SK-N-SH (cell line): ENCODE data around the gene ZNF775. TPM values are rescaled to one million over a fixed set of nuclear protein-coding genes. Genes with fewer than 3 reads are reported as not detected.

Experiments
- CTCF ChIA-PET: fragments of 300-600, 350-600 bp; formaldehyde crosslinking; extraction: SDS; loops from one replicate; lab custom pipeline; 2021; lab: Yijun Ruan, JAX
- POLR2A ChIA-PET: fragments of 350-600 bp; sonication (Branson Sonifier 250); formaldehyde crosslinking; extraction: SDS; loops from one replicate; lab custom pipeline; 2020; ENCODE audit warnings: antibody characterized with exemption, inconsistent platforms; lab: Yijun Ruan, JAX
- DNase-seq: peaks from one replicate; pipeline ENCODE4 v3.0.0; 2012
- H2AFZ ChIP-seq: fragments of 200-600 bp; sonication (generic); 2 replicates; pipeline ENCODE4 v1.8.1; 2016; ENCODE audit warnings: antibody characterized with exemption, mild to moderate bottlenecking, low read depth
- H3F3A ChIP-seq: fragments of 200-600 bp; sonication (generic); replicated peaks from 2 replicates; pipeline ENCODE3; 2016; ENCODE audit warnings: antibody characterized with exemption, mild to moderate bottlenecking; ENCODE audit not compliant: insufficient read depth
- H3K27ac ChIP-seq, 2 experiments: fragments of 200-500 bp in 1 of 2; fragments of 200-600 bp in 1 of 2; sonication (Bioruptor generic) in 1 of 2; sonication (generic), shearing (Covaris generic) in 1 of 2; 2 replicates each; pipeline versions ENCODE4 v1.5.1 to v1.6.1; 2014 to 2016; ENCODE audit warnings: low read depth in 2 of 2, inconsistent platforms in 1 of 2, low read length in 1 of 2, mild to moderate bottlenecking in 1 of 2, mixed read lengths in 1 of 2
- H3K27me3 ChIP-seq: fragments of 200-600 bp; sonication (generic), shearing (Covaris generic); 2 replicates; pipeline ENCODE4 v1.6.1; 2016; ENCODE audit warnings: mixed run types; ENCODE audit not compliant: insufficient read depth
- H3K36me3 ChIP-seq, 2 experiments: fragments of 200-500 bp in 1 of 2; fragments of 200-600 bp in 1 of 2; sonication (Bioruptor generic) in 1 of 2; sonication (generic) in 1 of 2; replicated peaks in 1 of 2; 2 replicates each; pipeline versions ENCODE3 to v1.5.1; 2014 to 2016; ENCODE audit warnings: low read length in 1 of 2, mild to moderate bottlenecking in 1 of 2; ENCODE audit not compliant: insufficient read depth in 2 of 2, control insufficient read depth in 1 of 2
- H3K4me1 ChIP-seq, 2 experiments: fragments of 200-500 bp in 1 of 2; fragments of 200-600 bp in 1 of 2; sonication (Bioruptor generic) in 1 of 2; sonication (generic), shearing (Covaris generic) in 1 of 2; 2 replicates each; pipeline versions ENCODE4 v1.5.1 to v1.6.1; 2014 to 2016; ENCODE audit warnings: low read depth in 1 of 2, low read length in 1 of 2, mixed run types in 1 of 2; ENCODE audit not compliant: insufficient read depth in 2 of 2, control insufficient read depth in 1 of 2
- H3K4me2 ChIP-seq: fragments of 200-600 bp; sonication (generic), shearing (Covaris generic); 2 replicates; pipeline ENCODE4 v1.6.1; 2017; ENCODE audit warnings: mixed run types
- H3K4me3 ChIP-seq, 2 experiments: fragments of 200-500 bp in 1 of 2; fragments of 200-600 bp in 1 of 2; sonication (Bioruptor generic) in 1 of 2; sonication (generic), shearing (Covaris generic) in 1 of 2; 2 replicates each; pipeline versions ENCODE4 v1.5.1 to v1.8.1; 2014 to 2016; ENCODE audit warnings: low read depth in 2 of 2, inconsistent platforms in 1 of 2, low read length in 1 of 2, mild to moderate bottlenecking in 1 of 2, mixed read lengths in 1 of 2, moderate library complexity in 1 of 2
- H3K79me2 ChIP-seq: fragments of 200-600 bp; sonication (generic); 2 replicates; pipeline ENCODE4 v1.8.1; 2017; ENCODE audit warnings: mild to moderate bottlenecking; ENCODE audit not compliant: insufficient read depth
- H3K9ac ChIP-seq: fragments of 200-600 bp; sonication (generic); 2 replicates; pipeline ENCODE4 v1.6.1; 2017; ENCODE audit warnings: mixed run types
- H3K9me2 ChIP-seq: fragments of 200-600 bp; sonication (generic); 2 replicates; pipeline ENCODE4 v1.6.1; 2017; ENCODE audit warnings: mixed run types
- H3K9me3 ChIP-seq: fragments of 200-600 bp; sonication (generic); 2 replicates; pipeline ENCODE4 v1.6.1; 2017; ENCODE audit warnings: mixed run types, mild to moderate bottlenecking, moderate library complexity
- H4K20me1 ChIP-seq: fragments of 200-600 bp; sonication (generic); 2 replicates; pipeline ENCODE4 v1.6.1; 2017; ENCODE audit warnings: mild to moderate bottlenecking, mixed run types; ENCODE audit not compliant: insufficient read depth
- FOSL2 ChIP-seq: IDR thresholded peaks from 2 replicates; pipeline ENCODE4 v1.4.0; 2012; ENCODE audit warnings: low read depth, mild to moderate bottlenecking, moderate library complexity, borderline replicate concordance
- FOXM1 ChIP-seq: IDR thresholded peaks from 2 replicates; pipeline ENCODE4 v1.4.0; 2012; ENCODE audit warnings: low read depth, mild to moderate bottlenecking
- GABPA ChIP-seq: IDR thresholded peaks from 2 replicates; pipeline ENCODE4 v1.4.0; 2012; ENCODE audit warnings: low read depth, mild to moderate bottlenecking
- RFX5 ChIP-seq: IDR thresholded peaks from 2 replicates; pipeline ENCODE4 v1.6.1; 2012; ENCODE audit warnings: mild to moderate bottlenecking, improper control_type of control experiment, low read length
- SMC3 ChIP-seq: IDR thresholded peaks from 2 replicates; pipeline ENCODE4 v1.6.1; 2012; ENCODE audit warnings: low read depth, low read length, improper control_type of control experiment
- TEAD4 ChIP-seq: IDR thresholded peaks from 2 replicates; pipeline ENCODE4 v1.4.0; 2012; ENCODE audit warnings: mild to moderate bottlenecking, borderline replicate concordance; ENCODE audit not compliant: insufficient read depth
- WGBS: methylation state at CpG from one replicate; pipeline ENCODE4 v1.1.6; 2017; ENCODE audit warnings: low lambda C conversion rate; 5-methylcytosine and 5-hydroxymethylcytosine counted together
- polyA plus RNA-seq, 3 experiments: library from polyadenylated mRNA; depleted of rRNA; stranded (reverse); fragments of >200 nt; gene quantifications; 2 replicates each; pipeline ENCODE4 v1.2.3, GENCODE V29; 2012
- TF ChIP-seq, protein P1 (sequence below): fragments of 150-350 bp; IDR thresholded peaks from 2 replicates; pipeline ENCODE4 v1.6.1; 2017; ENCODE audit warnings: antibody characterized with exemption, low read length, low read depth, borderline replicate concordance
- TF ChIP-seq, protein P2 (sequence below): IDR thresholded peaks from 2 replicates; pipeline ENCODE4; 2012
- TF ChIP-seq, protein P3 (sequence below): fragments of 150-350 bp; IDR thresholded peaks from 2 replicates; pipeline ENCODE4 v1.6.1; 2016; ENCODE audit warnings: mild to moderate bottlenecking, low read depth, low read length

The ZNF775 gene
- polyA plus RNA-seq, 1 of the 3 experiments (the other 2 are of a cell fraction), result 5.0 TPM

DNA sequence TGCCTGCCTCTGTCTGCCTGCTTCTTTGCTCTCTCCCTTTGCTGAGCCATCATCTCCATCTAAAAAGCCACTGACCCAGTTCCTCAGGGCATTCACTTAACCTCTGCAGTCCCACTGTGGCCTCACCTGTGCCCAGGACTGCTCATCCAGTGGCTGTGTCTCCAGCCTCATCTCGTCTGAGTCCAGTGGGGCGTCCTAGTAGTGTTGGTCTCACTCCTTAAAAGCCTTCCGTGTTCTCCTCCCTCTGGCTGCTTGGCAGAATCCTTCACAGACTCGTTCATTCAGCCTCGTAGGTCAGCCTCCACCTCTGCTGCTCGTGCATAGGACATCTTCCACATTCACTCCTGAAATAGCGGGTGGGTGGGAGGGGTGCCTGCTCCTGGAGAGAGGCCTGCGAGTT, 45.0 kb upstream of the ZNF775 start:
- Histone ChIP-seq H3K36me3 (no peaks in the 10 kb centered on the region), H3K9me2 (no peaks in the 10 kb centered on the region), H3K27me3 (no peaks in the 10 kb centered on the region), H3F3A (no peaks in the 10 kb centered on the region), H4K20me1 (no peaks in the 10 kb centered on the region), H3K4me3 (no peak overlapping the region), H2AFZ (no peak overlapping the region), H3K9me3 (no peaks in the 10 kb centered on the region), H3K9ac (no peak overlapping the region), H3K4me2 (no peak overlapping the region), H3K4me1 (no peaks in the 10 kb centered on the region; a peak in 1 of 4 replicates), H3K27ac (no peak overlapping the region), H3K79me2 (no peaks in the 10 kb centered on the region)
- POLR2A ChIA-PET, result no interaction called here
- CTCF ChIA-PET, result interaction anchor here (1.3 to 1.5 kb wide), 2 partner anchors 11 to 115 kb away, joined by 4 to 6 read pairs; no protein-coding TSS in a partner anchor
- no peak for DNase-seq
- TF ChIP-seq GABPA (no peak), FOXM1 (no peak)
- TF ChIP-seq, protein P1, sequence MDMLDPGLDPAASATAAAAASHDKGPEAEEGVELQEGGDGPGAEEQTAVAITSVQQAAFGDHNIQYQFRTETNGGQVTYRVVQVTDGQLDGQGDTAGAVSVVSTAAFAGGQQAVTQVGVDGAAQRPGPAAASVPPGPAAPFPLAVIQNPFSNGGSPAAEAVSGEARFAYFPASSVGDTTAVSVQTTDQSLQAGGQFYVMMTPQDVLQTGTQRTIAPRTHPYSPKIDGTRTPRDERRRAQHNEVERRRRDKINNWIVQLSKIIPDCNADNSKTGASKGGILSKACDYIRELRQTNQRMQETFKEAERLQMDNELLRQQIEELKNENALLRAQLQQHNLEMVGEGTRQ, result no peak
- TF ChIP-seq, protein P2, sequence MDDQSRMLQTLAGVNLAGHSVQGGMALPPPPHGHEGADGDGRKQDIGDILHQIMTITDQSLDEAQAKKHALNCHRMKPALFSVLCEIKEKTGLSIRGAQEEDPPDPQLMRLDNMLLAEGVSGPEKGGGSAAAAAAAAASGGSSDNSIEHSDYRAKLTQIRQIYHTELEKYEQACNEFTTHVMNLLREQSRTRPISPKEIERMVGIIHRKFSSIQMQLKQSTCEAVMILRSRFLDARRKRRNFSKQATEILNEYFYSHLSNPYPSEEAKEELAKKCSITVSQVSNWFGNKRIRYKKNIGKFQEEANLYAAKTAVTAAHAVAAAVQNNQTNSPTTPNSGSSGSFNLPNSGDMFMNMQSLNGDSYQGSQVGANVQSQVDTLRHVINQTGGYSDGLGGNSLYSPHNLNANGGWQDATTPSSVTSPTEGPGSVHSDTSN, result no peak
- WGBS, result 48% methylated on average over 8 of the region's 8 CpGs

DNA sequence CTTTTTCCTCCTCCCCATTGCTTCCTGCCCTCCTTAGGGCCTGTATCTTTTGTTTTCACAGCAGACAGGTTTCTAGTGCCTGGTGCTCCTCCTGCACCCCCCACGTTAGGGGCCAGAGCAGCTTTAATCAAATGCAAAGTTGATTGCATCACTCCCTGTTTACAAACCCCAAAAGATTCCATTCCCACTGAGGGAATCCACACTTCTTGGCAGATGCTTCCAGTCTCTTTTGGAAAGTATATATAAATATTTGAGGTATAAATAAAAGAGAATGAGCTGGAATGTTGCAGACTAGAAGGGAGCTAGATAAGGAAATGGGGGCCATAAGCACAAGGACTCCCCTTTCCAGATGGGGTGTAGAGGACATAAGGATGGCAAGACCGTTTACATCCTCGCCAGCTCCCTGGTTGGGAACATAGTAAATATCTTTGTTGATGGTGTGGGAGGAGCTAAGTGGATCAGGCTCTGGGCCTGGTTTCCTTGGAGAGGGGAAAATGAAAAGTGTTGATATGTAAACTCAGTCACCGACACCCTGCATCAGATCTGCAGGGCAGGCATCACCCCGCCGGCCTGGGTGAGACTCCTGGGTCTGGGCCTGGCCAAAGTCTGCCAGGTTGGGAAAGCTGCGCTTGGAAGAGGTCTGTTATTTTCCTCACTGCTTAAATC, 43.9 kb upstream of the ZNF775 start:
- no peak for TF ChIP-seq RFX5
- TF ChIP-seq FOSL2, result no peak
- no peak for TF ChIP-seq SMC3
- TF ChIP-seq, protein P3, sequence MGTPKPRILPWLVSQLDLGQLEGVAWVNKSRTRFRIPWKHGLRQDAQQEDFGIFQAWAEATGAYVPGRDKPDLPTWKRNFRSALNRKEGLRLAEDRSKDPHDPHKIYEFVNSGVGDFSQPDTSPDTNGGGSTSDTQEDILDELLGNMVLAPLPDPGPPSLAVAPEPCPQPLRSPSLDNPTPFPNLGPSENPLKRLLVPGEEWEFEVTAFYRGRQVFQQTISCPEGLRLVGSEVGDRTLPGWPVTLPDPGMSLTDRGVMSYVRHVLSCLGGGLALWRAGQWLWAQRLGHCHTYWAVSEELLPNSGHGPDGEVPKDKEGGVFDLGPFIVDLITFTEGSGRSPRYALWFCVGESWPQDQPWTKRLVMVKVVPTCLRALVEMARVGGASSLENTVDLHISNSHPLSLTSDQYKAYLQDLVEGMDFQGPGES, result no peak
- TF ChIP-seq TEAD4, result no peak
- DNase-seq, result no peak
- no peaks in the 10 kb centered on the region for H3K9me2 ChIP-seq
- H3K4me2 ChIP-seq, result no peak overlapping the region
- no peak overlapping the region for H3K27ac ChIP-seq
- H3K9me3 ChIP-seq, result no peaks in the 10 kb centered on the region
- no peaks in the 10 kb centered on the region for H3K36me3 ChIP-seq
- H3K9ac ChIP-seq, result no peak overlapping the region
- CTCF ChIA-PET, result interaction anchor here (0.6 to 1.5 kb wide), 4 partner anchors 10 to 235 kb away, joined by 3 to 6 read pairs (median 4); no protein-coding TSS in a partner anchor
- H3F3A ChIP-seq, result no peaks in the 10 kb centered on the region
- H3K4me1 ChIP-seq, result no peaks in the 10 kb centered on the region; a peak in 1 of 4 replicates
- no peak overlapping the region for H3K4me3 ChIP-seq
- H3K79me2 ChIP-seq, result no peaks in the 10 kb centered on the region
- POLR2A ChIA-PET, result interaction anchor here (1.0 to 1.1 kb wide), 2 partner anchors 11 to 33 kb away, joined by 4 read pairs; partner anchors contain the start of genes ACTR3C, LRRC61 and REPIN1
- no peaks in the 10 kb centered on the region for H3K27me3 ChIP-seq
- H4K20me1 ChIP-seq, result no peaks in the 10 kb centered on the region
- H2AFZ ChIP-seq, result no peak overlapping the region
- 85% methylated on average over 7 of the region's 7 CpGs for WGBS
